K562 (cell line): ENCODE data around the gene RHOBTB3. TPM values are rescaled to one million over a fixed set of nuclear protein-coding genes. Genes with fewer than 3 reads are reported as not detected.

Experiments
- FIP1L1 ChIP-seq: fragments of 200-400 bp; formaldehyde crosslinking; IDR thresholded peaks from 2 replicates; pipeline ENCODE4 v1.6.1; 2018; ENCODE audit warnings: mild to moderate bottlenecking, low read depth, low read length; ENCODE audit not compliant: poor library complexity, severe bottlenecking
- JUND ChIP-seq, 2 experiments: IDR thresholded peaks; 2 replicates in 1 of 2; 3 replicates in 1 of 2; pipeline ENCODE4 v1.6.1; 2011; ENCODE audit warnings: borderline replicate concordance in 2 of 2, low read depth in 2 of 2, low read length in 2 of 2, improper control_type of control experiment in 1 of 2, missing biosample characterization in 1 of 2, missing genetic modification characterization in 1 of 2, missing genetic modification reagents in 1 of 2
- KDM4B ChIP-seq, 2 experiments: fragments of 450-650 bp in 1 of 2; sonication (generic) in 1 of 2; IDR thresholded peaks; 2 replicates each; pipeline ENCODE4 v1.6.1; 2016 to 2017; ENCODE audit warnings: borderline replicate concordance in 2 of 2, antibody characterized with exemption in 1 of 2, low read depth in 1 of 2, mild to moderate bottlenecking in 1 of 2
- MTA1 ChIP-seq: fragments of 450-650 bp; IDR thresholded peaks from 2 replicates; pipeline ENCODE4 v1.6.1; 2017; ENCODE audit warnings: borderline replicate concordance
- MTA2 ChIP-seq: fragments of 450-650 bp; IDR thresholded peaks from 2 replicates; pipeline ENCODE4 v1.6.1; 2016; ENCODE audit warnings: low read depth
- MTF1 ChIP-seq: fragments of 250-450 bp; sonication (Bioruptor Pico); IDR thresholded peaks from 2 replicates; pipeline ENCODE4 v1.9.0; 2021; ENCODE audit warnings: moderate library complexity, mild to moderate bottlenecking, inconsistent platforms, borderline replicate concordance
- NRF1 ChIP-seq, 2 experiments: fragments of 450-650 bp; IDR thresholded peaks in 1 of 2; conservative IDR thresholded peaks in 1 of 2; 2 replicates each; pipeline ENCODE4 v1.6.1; 2014; ENCODE audit warnings: mild to moderate bottlenecking in 2 of 2
- RAD21 ChIP-seq, 2 experiments: fragments of 250-450 bp in 1 of 2; fragments of 450-650 bp in 1 of 2; sonication (Bioruptor Pico) in 1 of 2; formaldehyde crosslinking in 1 of 2; IDR thresholded peaks in 1 of 2; conservative IDR thresholded peaks in 1 of 2; 2 replicates each; pipeline versions ENCODE4 v1.4.0 to v1.8.0; 2020 to 2022; ENCODE audit warnings: mild to moderate bottlenecking in 2 of 2, moderate library complexity in 1 of 2
- XRCC5 ChIP-seq: fragments of 200-400 bp; formaldehyde crosslinking; IDR thresholded peaks from 2 replicates; pipeline ENCODE4 v1.6.1; 2017; ENCODE audit warnings: low read depth, mild to moderate bottlenecking, low read length
- ZEB2 ChIP-seq: fragments of 450-650 bp; IDR thresholded peaks from 2 replicates; pipeline ENCODE4 v1.6.1; 2016
- ZNF24 ChIP-seq: fragments of 450-650 bp; IDR thresholded peaks from 2 replicates; pipeline ENCODE4 v1.6.1; 2016
- polyA plus RNA-seq, 8 experiments: library from polyadenylated mRNA; depleted of rRNA in 4 of 8; stranded (reverse) in 5 of 8; unstranded in 3 of 8; fragments of >200 nt; fragmentation: Nextera tagmentation in 2 of 8; fragmentation: Illumina TruSeq in 1 of 8; extraction: Ambion mirVana in 2 of 8; extraction: Trizol in 1 of 8; gene quantifications; 2 replicates each; pipeline versions ENCODE4 v1.2.1 to v1.2.3, GENCODE V29; 2011 to 2014; ENCODE audit warnings: inconsistent platforms in 1 of 8, missing spikeins in 1 of 8
- total RNA-seq, 7 experiments: library from RNA; depleted of rRNA in 6 of 7; stranded (reverse); fragments of >200 nt in 6 of 7; fragmentation: Illumina TruSeq in 2 of 7; extraction: Trizol in 2 of 7; gene quantifications; 2 replicates each; pipeline versions ENCODE4 v1.2.1 to v1.2.3, GENCODE V29; 2011 to 2021; ENCODE audit warnings: low replicate concordance in 1 of 7
- TF ChIP-seq, protein P1 (sequence below): fragments of 450-650 bp; conservative IDR thresholded peaks from 2 replicates; pipeline ENCODE4 v1.6.1; 2016; ENCODE audit warnings: missing genetic modification characterization, low read depth, mild to moderate bottlenecking, control low read depth, missing compliant biosample characterization
- TF ChIP-seq, protein P2 (sequence below): fragments of 250-450 bp; sonication (Bioruptor Pico); IDR thresholded peaks from 2 replicates; pipeline ENCODE4 v1.4.0; 2020
- TF ChIP-seq, protein P3 (sequence below): fragments of 250-450 bp; sonication (Bioruptor Pico); IDR thresholded peaks from 2 replicates; pipeline ENCODE4 v1.6.1; 2021; ENCODE audit warnings: mild to moderate bottlenecking
- TF ChIP-seq, protein P4 (sequence below), 2 experiments: fragments of 200-800 bp in 1 of 2; sonication (Bioruptor generic) in 1 of 2; sonication (generic) in 1 of 2; formaldehyde crosslinking in 1 of 2; IDR thresholded peaks in 1 of 2; conservative IDR thresholded peaks in 1 of 2; 2 replicates each; pipeline versions ENCODE4 v1.5.0 to v1.6.1; 2016 to 2020; ENCODE audit warnings: missing compliant biosample characterization in 1 of 2, missing genetic modification characterization in 1 of 2, missing genetic modification reagents in 1 of 2

The RHOBTB3 gene
- total and polyA plus RNA-seq, 9 of the 15 experiments (the other 6 are each of a cell fraction or from before 2014, with no cell fraction given): 39.7 to 143 (median 115) TPM

DNA sequence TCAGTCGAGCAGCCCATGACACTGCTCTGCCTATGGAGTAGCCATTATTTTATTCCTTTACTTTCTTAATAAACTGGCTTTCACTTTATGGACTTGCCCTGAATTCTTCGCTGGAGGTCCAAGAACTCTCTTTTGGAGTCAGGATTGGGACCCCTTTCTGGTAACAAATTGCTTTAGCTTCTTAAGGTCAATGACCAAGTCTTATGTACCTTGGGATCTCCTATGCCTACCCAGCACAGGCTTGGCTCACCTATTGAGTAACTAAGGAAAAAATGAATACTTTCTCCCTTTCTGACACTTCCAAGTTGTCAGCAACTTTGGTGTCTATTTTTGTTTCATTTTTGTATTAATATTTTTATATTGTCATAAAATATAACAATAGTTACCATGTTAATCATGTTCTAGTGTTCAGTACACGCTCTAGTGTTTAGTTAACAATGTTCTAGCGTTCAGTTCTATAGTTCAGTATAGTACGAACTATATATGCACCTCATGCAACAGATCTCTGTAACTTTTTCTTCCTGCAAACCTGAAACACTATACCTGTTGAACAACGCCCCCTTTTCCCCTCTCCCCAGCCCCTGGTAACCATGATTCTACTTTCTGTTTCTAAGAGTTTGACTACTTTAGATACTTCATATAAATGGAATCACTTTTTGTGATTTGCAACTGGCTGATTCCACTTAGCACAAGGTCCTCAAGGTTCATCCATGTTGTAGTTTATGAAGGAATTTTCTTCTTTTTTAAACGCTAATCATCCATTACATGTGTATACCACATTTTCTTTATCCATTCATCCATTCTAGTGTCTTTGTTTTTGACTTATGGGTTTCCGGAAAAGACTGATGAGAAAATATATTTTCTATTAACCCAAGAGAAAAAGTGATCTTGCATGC, 1.8 kb upstream of the RHOBTB3 start (continued):
- TF ChIP-seq, protein P1, sequence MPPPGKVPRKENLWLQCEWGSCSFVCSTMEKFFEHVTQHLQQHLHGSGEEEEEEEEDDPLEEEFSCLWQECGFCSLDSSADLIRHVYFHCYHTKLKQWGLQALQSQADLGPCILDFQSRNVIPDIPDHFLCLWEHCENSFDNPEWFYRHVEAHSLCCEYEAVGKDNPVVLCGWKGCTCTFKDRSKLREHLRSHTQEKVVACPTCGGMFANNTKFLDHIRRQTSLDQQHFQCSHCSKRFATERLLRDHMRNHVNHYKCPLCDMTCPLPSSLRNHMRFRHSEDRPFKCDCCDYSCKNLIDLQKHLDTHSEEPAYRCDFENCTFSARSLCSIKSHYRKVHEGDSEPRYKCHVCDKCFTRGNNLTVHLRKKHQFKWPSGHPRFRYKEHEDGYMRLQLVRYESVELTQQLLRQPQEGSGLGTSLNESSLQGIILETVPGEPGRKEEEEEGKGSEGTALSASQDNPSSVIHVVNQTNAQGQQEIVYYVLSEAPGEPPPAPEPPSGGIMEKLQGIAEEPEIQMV (tag): no peak
- TF ChIP-seq MTA2: no peak
- TF ChIP-seq JUND (IDR thresholded peaks at IDR 0.05; ENCODE audit: borderline replicate concordance, low read depth, low read length): no peak; the same call in 1 of the 2 replicates
- no peak for TF ChIP-seq JUND (tag; IDR thresholded peaks at IDR 0.05; ENCODE audit: borderline replicate concordance, low read depth, low read length)
- no peak; a peak in 1 of 4 replicates for TF ChIP-seq NRF1 (conservative IDR thresholded peaks at IDR 0.05 in 1 of 2, IDR thresholded peaks at IDR 0.05 in 1 of 2)
- TF ChIP-seq MTA1: no peak
- TF ChIP-seq ZNF24: no peak
- TF ChIP-seq, protein P2, sequence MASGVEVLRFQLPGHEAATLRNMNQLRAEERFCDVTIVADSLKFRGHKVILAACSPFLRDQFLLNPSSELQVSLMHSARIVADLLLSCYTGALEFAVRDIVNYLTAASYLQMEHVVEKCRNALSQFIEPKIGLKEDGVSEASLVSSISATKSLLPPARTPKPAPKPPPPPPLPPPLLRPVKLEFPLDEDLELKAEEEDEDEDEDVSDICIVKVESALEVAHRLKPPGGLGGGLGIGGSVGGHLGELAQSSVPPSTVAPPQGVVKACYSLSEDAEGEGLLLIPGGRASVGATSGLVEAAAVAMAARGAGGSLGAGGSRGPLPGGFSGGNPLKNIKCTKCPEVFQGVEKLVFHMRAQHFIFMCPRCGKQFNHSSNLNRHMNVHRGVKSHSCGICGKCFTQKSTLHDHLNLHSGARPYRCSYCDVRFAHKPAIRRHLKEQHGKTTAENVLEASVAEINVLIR (CRISPR knock-in tag): no peak
- no peak for TF ChIP-seq MTF1 (CRISPR knock-in tag)
- no peak for TF ChIP-seq KDM4B (IDR thresholded peaks at IDR 0.05; ENCODE audit: borderline replicate concordance in 2 of 2, low read depth in 1 of 2)
- TF ChIP-seq, protein P3, sequence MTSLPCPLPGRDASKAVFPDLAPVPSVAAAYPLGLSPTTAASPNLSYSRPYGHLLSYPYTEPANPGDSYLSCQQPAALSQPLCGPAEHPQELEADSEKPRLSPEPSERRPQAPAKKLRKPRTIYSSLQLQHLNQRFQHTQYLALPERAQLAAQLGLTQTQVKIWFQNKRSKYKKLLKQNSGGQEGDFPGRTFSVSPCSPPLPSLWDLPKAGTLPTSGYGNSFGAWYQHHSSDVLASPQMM: no peak
- peak; percentile 61 for TF ChIP-seq FIP1L1
- no peak for TF ChIP-seq XRCC5
- TF ChIP-seq, protein P4, sequence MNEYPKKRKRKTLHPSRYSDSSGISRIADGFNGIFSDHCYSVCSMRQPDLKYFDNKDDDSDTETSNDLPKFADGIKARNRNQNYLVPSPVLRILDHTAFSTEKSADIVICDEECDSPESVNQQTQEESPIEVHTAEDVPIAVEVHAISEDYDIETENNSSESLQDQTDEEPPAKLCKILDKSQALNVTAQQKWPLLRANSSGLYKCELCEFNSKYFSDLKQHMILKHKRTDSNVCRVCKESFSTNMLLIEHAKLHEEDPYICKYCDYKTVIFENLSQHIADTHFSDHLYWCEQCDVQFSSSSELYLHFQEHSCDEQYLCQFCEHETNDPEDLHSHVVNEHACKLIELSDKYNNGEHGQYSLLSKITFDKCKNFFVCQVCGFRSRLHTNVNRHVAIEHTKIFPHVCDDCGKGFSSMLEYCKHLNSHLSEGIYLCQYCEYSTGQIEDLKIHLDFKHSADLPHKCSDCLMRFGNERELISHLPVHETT (CRISPR knock-in tag; conservative IDR thresholded peaks at IDR 0.05 in 1 of 2, IDR thresholded peaks at IDR 0.05 in 1 of 2): no peak
- no peak; a peak in 1 of 4 replicates for TF ChIP-seq RAD21 (CRISPR knock-in tag; conservative IDR thresholded peaks at IDR 0.05 in 1 of 2, IDR thresholded peaks at IDR 0.05 in 1 of 2)
- TF ChIP-seq ZEB2: peak; percentile 16; the same call in 1 of the 2 replicates
